AG08395 (cell line): Measurements from ENCODE around the gene HGFAC.
A peak's percentile ranks its signal among the peaks of the same experiment; 100 is the strongest.

ENCODE experiments used
- DNase-seq: peaks from one replicate; pipeline ENCODE4 v3.0.0; 2012; ENCODE audit warnings: mixed read lengths, low spot score

HGFAC gene

DNA sequence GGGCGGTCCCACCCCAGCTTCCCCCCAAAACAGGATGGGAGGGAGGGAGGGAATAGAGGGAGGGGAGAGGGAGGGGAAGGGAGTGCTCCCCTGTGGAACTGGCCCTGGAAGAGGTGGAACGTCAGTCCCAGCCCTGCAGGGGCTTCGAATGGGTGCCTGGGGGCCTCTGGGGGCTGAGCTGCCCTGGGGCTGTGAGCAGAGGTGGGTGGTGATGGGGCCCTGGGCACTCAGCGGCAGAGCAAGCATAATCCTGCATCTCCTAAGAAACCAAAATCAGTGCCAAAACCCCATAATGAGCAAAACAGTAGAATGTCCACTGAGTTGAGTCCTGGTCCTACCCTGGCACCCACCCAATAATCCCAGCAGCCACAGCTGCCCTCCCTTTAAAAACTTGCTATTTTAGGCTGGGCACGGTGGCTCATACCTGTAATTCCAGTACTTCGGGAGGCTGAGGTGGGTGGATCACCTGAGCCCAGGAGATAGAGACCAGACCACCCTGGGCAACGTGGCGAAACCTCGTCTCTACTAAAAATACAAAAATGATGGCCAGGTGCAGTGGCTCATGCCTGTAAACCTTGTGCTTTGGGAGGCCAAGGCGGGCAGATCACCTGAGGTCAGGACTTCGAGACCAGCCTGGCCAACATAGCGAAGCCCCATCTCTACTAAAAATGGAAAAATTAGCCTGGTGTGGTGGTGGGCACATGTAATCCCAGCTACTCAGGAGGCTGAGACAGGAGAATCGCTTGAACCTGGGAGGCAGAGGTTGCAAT, 32.4 kb downstream of the HGFAC start:
- DNase-seq = no peak

DNA sequence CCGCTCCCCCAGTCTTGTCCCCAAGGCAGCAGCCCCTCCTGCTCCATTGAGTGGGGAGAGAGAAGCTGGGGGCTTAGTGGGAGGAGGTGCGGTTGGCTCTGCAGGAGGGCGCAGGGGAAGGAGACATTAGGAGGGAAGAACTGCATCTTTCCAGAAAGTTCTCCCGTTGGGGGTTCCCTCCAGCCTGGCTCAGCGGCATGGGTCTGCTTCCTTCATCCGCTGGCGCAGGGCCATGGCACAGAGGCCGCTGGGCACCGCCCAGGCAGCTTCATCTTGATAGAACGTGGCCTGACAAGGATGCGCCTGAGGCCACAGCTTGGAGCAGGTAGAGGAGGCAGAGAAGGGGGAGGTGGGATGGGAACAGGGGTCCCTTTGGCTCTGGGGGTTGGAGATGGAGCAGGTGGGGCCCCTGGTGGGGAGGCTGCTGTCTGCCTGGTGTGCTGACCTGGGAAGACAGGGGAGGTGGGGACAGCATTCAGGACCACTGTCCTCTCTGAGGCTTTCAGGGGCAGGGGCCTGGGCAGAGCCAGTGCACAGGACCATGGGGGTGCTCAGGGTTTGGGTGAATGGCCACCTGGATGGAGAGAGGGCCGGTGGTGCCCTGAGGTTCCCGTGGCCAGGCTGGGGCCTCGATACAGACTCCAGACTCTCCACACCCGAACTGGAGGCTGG, 33.4 kb downstream of the HGFAC start:
- no peak for DNase-seq

DNA sequence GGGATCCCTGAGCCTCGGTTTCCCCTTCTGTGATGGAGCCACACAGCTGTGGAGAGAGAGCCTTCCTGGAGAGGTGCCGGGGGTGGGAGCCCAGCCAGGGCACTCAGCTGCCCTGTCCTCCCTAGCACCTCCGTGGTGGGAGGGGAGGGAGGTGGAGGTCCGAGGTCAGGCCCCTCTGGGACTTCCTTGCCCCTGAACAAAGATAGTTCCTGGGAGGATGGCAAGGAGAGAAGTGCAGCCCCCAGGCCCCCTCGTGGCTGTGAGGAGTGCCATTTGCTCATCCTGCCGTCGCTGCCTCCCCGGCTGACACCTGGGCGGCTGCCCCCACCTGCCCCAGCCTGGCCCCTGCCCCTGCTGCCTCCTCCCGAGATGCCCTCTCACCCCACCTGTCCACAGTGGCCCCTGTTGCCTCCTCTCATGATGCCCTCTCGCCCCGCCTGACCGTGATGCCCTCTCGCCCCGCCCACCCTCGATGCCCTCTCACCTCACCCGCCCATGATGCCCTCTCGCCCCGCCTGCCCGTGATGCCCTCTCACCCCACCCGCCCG, 34.0 kb downstream of the HGFAC start:
- no peak for DNase-seq

DNA sequence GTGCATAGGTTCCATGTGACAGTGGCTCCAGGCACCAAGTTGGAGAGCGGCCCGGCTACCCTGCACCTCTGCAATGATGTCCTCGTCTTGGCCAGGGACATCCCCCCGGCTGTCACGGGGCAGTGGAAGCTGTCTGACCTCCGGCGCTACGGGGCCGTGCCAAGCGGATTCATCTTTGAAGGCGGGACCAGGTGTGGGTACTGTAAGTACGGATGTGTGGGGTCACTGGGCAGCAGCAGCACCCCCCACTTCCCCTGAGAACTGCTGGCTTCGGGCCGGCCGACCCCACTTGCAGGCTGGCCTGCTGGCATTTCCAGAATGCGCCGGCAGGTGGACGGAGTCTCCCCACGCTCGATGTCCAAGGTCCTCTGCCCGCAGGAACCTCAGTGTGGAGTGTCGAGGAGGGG, 34.6 kb downstream of the HGFAC start:
- no peak for DNase-seq

DNA sequence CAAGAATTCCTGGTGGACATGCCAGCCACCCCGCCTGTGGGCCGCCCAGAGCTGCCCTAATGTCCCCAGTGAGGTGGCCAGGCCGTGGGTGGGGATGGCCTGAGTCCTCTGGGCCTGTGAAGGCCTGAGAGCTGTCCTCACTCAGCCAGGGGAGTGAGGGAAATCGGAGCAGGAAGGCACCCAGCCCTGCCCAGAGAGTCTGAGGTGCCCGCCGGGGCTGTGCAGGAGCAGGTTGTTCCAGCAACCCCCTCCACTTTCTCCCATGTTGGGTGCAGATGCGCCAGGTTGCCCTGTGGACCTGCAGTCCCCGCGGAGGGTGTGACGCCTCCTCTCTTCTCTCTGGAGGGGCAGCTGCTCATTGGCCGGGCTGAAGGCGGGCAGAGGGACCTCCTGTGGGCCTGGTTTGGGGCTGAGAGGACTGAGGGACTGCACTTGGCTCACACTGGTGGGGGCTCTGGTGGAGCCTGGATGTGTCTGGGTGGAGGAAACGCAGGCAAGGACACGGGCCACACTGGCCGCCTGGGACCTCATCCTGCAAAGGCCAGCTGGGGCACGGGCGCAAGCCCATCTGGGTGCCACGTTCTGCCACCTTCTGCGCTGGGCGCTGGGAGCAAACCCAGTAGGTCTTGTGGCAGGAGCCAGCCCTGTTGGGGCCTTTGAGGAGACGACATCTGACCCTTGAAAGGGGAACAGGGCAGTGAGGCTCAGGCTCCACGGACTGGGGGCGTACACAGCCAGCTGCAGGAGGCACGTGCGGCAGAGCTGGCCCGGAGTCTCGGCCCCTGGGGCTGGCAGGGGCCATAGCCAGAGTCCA, 35.4 kb downstream of the HGFAC start:
- DNase-seq = no peak

DNA sequence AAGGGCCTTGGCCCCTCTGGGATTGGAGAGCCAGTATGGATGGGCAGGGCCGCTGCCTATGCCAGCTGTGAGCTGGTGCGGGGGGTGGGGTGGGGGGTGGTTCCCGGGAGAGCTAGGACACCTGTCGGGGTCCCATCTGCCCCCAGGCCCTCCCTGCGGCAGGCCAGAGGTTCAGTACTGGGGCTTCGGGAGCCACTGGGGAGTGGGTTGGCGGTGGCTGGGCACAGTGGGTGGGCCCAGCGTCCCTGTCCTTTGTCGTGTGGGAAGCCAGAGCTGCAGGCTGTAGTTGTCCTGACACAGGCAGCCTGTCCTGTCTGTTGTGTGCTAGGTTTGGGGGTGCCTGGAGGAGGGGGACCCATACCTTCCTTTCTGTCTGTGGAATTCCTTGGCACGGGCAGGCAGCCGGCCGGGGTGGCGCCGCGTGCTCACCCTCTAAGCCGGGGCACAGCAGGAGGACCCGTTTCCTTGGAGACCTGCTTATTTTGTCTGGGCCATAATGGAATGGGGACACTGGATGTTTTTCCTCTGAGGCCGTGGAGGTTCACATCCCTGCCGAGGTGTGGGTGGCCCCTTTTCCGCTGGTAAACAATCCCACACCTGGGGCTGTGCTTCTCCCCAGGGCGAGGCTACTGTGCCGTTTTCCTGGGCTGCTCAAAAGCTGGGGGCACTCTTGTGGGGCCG, 36.1 kb downstream of the HGFAC start:
- no peak for DNase-seq

DNA sequence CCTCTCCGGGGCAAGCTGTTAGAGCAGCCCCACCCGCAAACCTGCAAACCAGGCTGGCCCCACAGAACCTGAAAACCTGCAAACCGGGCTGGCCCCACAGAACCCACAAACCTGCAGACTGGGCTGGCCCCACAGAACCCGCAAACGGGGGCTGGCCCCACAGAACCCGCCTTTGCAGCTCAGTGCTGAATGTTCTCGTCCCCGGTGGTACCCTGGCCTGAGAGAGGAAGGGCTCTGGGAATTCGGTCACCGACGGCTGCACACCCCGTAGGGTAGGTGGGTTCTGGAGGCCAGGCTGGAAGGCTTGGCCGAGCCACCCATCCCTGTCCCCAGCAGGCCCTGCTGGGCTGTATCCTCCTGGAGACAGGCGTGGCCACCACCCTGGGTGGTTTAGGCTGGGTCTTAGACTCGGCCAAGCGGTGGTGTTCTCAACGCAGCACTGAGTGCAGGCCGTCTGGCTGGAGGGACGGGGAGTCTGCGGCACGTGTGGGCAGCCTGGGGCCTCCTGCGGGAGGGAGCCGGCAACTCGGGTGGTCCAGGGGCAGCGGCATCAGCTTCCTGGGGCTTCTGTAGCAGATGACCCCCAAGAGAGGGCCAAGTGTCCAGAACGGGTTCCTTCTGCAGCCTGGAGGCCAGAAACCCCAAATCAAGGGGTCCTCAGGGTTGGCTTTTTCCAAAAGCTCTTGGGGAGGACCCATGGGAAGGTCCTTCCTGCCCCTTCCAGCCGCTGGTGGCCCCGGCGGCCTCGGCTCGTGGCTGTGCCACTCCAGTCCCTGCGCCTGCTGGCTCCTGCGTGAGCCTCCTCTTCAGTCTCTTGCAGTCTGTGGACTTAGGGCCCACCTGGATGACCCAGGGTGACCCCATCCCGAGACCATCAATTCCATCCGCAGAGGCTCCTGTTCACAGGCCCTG, 36.9 kb downstream of the HGFAC start:
- no peak for DNase-seq

DNA sequence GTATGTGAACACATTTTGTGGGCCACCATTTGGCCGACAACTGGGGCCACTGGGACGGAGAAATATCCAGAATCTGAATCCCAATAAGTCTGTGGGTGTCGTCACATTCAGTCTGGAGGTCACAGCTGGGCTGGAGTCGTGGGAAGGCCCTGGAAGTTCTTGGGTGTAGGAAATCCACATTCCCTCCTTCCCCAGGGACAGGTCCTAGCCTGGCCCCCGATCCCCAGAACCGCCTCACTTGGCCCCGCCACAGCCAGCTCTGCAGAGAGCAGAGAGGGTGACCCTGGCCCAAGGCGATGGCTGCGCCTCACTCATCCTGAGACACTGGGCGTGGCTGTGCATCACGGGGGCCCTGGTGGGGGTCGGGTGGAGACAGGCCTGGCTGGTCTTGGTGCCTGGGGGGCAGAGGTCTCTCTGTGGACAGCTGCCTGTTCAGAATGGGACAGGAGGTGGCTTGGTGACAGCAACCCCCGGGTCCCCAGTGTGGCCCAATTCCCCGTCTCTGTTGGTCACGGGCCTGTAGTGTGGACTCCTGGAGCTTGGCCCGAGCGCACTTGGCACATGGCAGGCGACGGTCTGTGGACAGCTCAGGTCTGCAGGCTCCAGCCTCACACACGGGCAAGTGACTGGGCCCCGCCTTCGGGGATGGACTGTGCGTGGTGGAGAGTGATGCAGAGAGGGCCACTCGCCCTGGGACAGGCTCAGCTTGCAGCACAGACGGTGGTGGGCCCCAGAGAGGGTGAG, 37.8 kb downstream of the HGFAC start:
- DNase-seq = no peak

DNA sequence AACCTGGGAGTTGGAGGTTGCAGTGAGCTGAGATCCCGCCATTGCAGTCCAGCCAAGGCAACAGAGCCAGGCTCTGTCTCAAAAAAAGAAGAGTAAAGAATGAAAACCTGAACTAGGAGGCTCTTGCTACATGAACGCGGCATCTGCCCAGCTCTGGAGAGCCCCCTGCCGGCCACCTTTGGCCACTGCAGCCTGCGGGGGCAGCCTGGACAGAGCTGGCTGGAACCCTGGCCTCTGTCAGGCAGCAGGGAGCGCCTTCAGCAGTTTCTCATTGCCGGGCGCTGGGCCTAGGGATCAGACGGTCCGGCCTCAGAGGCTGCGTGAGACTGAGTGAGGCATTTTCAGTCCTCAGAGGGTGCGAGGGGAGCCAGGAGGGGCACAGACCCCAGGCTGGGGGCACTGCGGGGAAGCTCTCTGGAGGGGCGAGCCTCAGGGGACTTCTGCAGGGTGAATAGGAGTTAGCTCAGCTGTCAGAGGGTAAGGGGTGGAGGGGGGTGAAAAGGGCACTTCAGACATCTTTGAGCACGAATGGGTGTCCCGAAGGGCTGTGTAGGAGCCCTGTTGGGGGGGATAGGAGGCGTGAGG, 38.9 kb downstream of the HGFAC start:
- peak; percentile 90 for DNase-seq

DNA sequence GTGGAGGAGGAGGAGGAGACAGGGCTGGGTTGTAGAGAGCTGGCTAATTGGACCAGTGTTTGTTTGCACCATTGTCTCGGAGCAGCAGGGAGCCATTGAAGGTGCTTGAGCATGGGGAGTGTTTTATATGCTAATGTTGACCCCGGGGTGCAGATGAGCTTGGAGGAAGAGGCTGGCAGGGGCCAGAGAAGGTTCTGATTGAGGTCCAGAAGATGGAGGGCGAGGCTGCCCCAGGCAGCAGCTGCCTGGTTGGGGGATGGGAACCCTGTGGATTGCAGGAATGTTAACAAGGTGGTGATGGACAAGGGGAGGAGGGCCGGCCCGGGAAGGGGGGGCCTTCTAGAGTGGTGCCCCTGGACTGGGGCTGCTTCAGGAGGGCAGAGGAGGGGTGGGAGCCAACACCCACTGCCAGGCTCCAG, 39.4 kb downstream of the HGFAC start:
- DNase-seq = no peak

DNA sequence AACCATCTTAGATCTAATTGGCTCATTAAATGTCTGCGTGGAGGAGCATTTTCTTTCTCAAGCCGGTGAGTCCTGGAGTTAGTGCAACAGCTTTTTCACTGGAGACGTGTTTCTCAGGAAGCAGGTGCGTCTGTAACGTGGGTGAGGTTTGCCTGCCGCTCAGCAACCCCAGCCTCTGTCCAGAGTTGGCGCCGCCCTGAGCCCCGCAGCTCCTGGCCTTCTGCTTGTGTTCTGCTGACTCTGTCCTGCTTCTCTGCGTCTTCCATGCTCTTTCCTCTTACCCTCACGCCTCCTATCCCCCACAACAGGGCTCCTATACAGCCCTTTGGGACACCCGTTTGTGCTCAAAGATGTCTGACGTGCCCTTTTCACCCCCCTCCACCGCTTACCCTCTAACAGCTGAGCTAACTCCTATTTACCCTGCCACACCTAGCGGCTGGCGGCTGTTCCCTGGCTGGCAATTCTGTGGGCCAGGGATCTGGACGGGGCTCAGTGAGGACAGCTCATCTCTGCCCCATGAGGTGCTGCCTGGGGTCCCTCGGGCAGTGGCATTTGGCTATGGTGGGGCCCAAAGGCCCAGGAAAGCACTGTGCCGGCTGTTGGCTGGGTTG, 40.1 kb downstream of the HGFAC start:
- DNase-seq = no peak

DNA sequence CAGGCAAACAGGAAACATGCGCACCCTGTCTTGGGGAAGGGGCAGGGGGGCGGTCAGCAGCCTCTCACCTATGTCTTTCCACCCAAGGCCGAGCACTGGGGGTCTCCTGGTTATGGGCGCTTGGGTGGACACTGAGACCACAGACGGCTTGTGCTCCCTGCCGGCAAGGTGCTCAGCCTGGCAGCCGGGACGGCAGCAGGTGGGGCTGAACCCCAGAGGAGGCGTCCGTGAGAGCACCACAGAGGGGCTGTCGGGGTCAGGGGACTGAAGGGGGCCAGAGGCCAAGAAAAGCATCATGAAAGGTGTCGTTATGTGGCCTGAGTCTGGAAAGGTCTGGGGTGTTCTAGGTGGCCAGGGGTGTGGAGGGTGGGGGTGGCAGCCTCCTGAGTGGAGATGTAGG, 40.9 kb downstream of the HGFAC start:
- no peak for DNase-seq

DNA sequence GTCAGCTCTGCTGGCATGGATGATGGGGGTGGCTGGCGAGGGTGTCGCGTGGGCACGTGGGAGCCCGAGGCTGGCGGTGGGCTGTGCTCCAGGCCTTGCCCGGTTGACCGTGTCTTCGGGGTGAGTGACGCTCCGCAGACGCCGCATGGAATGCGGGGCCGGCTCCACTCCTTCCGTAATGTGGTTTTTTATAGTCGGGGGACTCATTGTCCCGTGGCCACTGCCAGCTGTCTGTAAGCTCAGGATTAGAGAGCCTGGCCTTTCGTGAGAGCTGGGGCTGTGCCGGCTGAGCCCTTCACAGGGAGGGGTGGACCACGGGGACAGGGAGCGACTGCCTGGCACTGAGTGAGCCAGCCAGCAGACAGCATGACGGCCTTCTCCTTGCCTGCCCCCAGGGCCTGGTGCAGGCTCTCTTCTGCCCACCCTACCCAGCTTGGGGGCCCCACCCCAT, 41.7 kb downstream of the HGFAC start:
- peak; percentile 86 for DNase-seq

DNA sequence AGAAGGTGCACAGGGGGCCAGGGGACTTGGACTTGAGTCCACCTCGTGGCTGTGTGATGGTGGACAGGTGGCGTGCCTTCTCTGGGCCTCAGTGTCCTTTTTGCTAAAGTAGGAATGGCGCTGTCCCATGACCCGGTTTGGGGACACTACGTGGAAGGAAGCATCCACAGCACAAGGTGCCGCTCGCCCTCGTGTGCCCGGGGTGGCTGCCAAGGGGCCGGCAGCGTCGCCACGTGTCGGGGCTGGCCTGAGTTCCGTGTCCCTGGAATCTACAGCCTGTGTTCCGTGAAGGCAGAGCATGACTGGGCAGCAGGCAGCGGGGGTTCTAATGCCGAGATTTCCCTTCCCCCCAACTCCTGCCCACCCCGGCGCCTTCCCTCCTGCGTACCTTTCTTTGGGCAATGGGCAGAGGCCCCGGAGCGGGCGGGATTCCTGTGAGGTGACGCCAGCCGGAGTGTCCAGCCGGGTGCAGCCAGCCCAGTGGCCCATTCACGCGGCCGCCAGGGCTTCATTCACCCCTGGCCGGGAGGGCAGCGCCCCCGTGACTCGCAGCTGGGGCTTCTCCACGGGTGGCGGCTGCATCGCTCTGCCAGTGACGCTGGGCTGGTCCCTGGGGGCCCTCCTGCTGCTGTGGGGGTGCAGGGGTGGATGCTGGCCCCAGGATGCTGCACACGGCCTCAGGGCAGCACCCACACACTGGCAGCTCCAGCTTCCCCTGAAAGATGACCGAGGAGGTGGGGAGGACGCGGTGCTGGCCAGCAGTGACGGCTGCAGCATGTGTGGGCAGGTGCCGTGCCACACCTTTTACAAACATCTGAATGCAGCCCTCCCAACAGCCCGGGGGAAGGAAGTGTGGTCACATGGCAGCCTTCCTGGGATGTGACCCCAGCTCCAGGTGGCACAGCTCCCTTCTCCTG, 42.5 kb downstream of the HGFAC start:
- DNase-seq = peak; percentile 30

DNA sequence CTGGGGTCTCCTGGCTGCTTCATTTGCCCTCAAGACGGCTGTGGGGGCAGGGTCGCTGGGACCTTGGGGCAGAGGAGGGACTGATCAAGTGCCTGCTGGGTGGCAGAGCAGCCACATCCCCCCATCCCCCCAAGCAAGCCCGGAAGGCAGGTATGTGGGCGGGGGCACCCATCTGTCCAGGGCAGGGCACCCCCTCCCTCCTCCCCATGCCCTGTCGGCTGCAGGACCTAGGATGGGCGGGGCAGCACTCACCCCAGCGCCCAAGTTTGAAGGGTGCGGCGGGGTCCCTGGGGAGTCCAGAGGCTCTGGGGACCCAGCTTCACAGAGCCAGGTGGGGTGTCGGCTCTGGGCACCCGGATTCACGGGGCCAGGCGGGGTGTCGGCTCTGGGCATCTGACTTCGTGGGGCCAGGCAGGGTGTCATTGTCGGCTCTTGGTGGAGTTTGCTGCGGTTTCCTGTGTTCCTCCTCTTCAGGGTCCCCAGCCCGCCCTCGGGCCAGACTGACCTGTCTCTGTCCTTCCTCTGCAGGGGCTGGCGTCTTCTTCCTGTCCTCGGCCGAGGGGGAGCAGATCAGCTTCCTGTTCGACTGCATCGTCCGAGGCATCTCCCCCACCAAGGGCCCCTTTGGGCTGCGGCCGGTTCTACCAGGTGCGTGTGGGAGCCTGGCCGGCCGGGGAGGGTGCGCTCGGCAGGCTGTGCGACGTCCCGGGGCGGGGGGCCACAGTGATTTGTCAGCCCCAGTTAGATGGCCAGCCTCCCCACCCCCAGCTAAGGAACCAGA, 43.4 kb downstream of the HGFAC start:
- DNase-seq = no peak

DNA sequence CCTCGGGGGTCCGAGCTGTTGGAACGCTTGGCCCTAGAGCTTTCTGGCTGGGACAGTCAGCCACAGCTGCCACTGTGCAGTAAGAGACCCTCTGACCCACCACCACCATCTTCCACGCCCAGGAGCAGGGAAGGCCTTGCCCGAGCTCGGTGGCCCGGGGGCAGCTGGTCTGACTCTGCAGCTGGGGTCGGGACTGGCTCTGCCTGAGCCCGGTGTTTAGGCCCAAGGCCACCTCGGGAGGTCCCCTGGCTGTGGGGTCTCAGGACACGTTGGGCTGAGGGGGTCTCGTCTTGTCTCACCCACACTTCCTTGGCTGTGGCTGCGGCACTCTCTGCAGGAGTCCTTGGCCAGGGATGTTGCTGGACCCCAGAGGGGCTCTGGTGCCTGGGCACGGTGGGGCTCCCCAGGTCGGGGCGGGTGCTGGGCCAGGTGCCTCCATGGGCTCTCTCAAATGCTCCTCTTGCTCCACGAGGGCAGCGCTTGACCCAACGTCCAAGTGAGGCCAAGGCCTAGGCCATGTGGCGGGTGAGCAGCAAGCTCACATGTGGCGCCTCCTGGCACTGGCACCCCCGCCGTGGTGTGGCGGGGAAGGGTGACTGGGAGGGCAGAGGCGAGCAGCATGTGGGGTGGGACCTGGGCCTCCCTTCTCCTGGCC, 44.2 kb downstream of the HGFAC start:
- DNase-seq = no peak
